BLaER1 (cell line): ENCODE data around the gene CITED1.
"Not testable (repeated sequence)": the region's sequence is repeated elsewhere in the genome, so short reads cannot be mapped to it uniquely, and the experiment has no call there.

Source experiments
- H3K27ac ChIP-seq: shearing (Covaris generic); formaldehyde crosslinking; 2 replicates; pipeline ENCODE4 v1.8.1; 2022
- H3K27me3 ChIP-seq: shearing (Covaris generic); formaldehyde crosslinking; 2 replicates; pipeline ENCODE4 v1.8.1; 2022
- H3K36me3 ChIP-seq: shearing (Covaris generic); formaldehyde crosslinking; 2 replicates; pipeline ENCODE4 v1.8.1; 2022
- H3K4me1 ChIP-seq: shearing (Covaris generic); formaldehyde crosslinking; 2 replicates; pipeline ENCODE4 v1.8.1; 2022
- H3K4me2 ChIP-seq: shearing (Covaris generic); formaldehyde crosslinking; 2 replicates; pipeline ENCODE4 v1.8.1; 2022
- H3K4me3 ChIP-seq: shearing (Covaris generic); formaldehyde crosslinking; 2 replicates; pipeline ENCODE4 v1.8.1; 2022
- H3K9ac ChIP-seq: shearing (Covaris generic); formaldehyde crosslinking; 2 replicates; pipeline ENCODE4 v1.8.1; 2022
- H3K9me3 ChIP-seq: shearing (Covaris generic); formaldehyde crosslinking; 2 replicates; pipeline ENCODE4 v1.8.1; 2022
- H4K20me1 ChIP-seq: shearing (Covaris generic); formaldehyde crosslinking; 2 replicates; pipeline ENCODE4 v1.8.1; 2022
- Cebpa-rat ChIP-seq: shearing (Covaris generic); IDR thresholded peaks from 2 replicates; pipeline ENCODE4 v1.8.1; 2022

CITED1 gene

GRCh38 chrX:72330131-72330530 is 24.4 kb upstream of the CITED1 start:
- no peak overlapping the region for H3K27ac ChIP-seq
- no peak for TF ChIP-seq Cebpa-rat

DNA sequence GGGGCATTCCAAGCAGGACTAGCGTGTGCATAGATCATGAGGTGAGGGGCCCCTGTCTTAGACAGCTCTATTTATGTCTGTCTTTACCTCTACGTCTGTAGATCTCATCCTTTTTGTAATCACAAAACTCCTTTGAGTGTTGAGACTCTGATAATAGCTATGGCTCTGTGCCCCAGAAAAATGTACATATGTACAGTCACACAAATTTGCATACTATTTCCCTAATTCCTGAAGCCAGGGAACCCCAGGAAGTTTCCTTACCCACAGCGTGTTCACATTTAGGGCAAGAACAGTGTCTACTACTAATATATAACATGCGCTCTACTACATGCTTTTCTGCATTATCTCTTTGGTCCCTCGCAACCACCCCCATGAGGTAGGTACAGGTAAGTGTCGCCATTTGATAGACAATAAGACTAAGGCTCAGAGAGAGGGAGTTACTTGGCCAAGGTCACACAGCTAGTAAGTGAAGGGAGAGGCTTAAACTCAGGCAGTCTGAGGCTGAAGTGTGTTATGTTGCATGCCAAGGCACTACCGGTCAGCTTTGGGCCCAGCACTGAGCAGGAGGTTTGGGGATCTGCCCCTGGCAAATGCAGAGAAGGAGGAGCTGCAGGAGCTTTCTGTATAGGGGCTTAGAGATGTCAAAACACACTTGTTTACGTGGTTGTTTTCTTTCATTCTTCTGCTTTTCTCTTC is 21.0 kb upstream of the CITED1 start:
- no peak for TF ChIP-seq Cebpa-rat
- Histone ChIP-seq H3K4me1 (no peaks in the 10 kb centered on the region), H3K36me3 (no peaks in the 10 kb centered on the region; the same call in 1 of the 2 replicates), H3K4me3 (no peak overlapping the region), H4K20me1 (no peaks in the 10 kb centered on the region), H3K4me2 (no peak overlapping the region), H3K27me3 (peaks cover 23% of the 10 kb centered on the region; the same call in 1 of the 2 replicates), H3K9me3 (peaks cover 11% of the 10 kb centered on the region; the same call in 1 of the 2 replicates), H3K27ac (no peak overlapping the region), H3K9ac (no peak overlapping the region)

More at GRCh38 chrX:72330131-72330530, 24.4 kb upstream of the CITED1 start:
- peaks cover 27% of the 10 kb centered on the region; the same call in 1 of the 2 replicates for H3K27me3 ChIP-seq
- H3K9ac ChIP-seq: no peak overlapping the region
- H3K4me3 ChIP-seq: no peak overlapping the region
- no peaks in the 10 kb centered on the region; the same call in 1 of the 2 replicates for H3K36me3 ChIP-seq
- H3K4me2 ChIP-seq: no peak overlapping the region
- no peaks in the 10 kb centered on the region for H4K20me1 ChIP-seq
- H3K9me3 ChIP-seq: peaks cover 11% of the 10 kb centered on the region; the same call in 1 of the 2 replicates
- no peaks in the 10 kb centered on the region for H3K4me1 ChIP-seq

GRCh38 chrX:72319651-72320050 is 13.9 kb upstream of the CITED1 start:
- not testable (repeated sequence) for H3K4me3 ChIP-seq, H3K27ac ChIP-seq, H3K36me3 ChIP-seq, H3K4me1 ChIP-seq, H4K20me1 ChIP-seq, H3K9ac ChIP-seq, H3K4me2 ChIP-seq, H3K9me3 ChIP-seq, H3K27me3 ChIP-seq

GRCh38 chrX:72317139-72317538 is 11.4 kb upstream of the CITED1 start:
- no peaks in the 10 kb centered on the region for H3K36me3 ChIP-seq
- no peaks in the 10 kb centered on the region for H3K4me1 ChIP-seq
- H3K27ac ChIP-seq: no peak overlapping the region
- H4K20me1 ChIP-seq: no peaks in the 10 kb centered on the region; the same call in 1 of the 2 replicates
- TF ChIP-seq Cebpa-rat: no peak
- H3K4me3 ChIP-seq: no peak overlapping the region
- H3K9ac ChIP-seq: no peak overlapping the region
- H3K27me3 ChIP-seq: no peaks in the 10 kb centered on the region
- no peak overlapping the region for H3K4me2 ChIP-seq
- H3K9me3 ChIP-seq: no peaks in the 10 kb centered on the region

- no peak overlapping the region for H3K27ac ChIP-seq
- no peaks in the 10 kb centered on the region for H3K4me1 ChIP-seq
- no peak overlapping the region for H3K9ac ChIP-seq
- no peaks in the 10 kb centered on the region; the same call in 1 of the 2 replicates for H4K20me1 ChIP-seq
- no peaks in the 10 kb centered on the region for H3K9me3 ChIP-seq
- H3K36me3 ChIP-seq: no peaks in the 10 kb centered on the region
- no peaks in the 10 kb centered on the region for H3K27me3 ChIP-seq
- no peak overlapping the region for H3K4me2 ChIP-seq
- no peak for TF ChIP-seq Cebpa-rat
- H3K4me3 ChIP-seq: no peak overlapping the region
These were observed 10.8 kb upstream of the CITED1 start for GRCh38 chrX:72316408-72317110.

DNA sequence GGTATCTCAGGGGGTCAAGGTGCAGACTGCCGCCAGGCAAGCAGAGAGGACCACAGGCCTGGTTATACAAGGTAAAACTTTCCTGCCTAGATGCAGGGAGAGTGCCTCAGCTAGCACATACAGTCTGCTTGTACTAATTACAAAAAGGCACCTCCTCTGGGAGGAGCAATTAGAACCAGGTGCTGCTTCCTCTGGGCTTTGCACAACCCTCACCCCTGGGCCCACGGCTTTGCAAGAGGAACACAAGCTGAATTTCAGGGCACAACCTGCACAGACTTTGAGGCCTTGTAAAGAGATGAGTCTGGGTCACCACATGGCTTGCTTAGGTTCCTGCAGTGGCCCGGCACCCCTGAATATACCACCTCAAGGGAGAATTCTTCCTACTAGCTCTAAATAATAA is 9.2 kb upstream of the CITED1 start:
- Histone ChIP-seq H4K20me1 (no peaks in the 10 kb centered on the region; the same call in 1 of the 2 replicates), H3K4me3 (no peak overlapping the region), H3K36me3 (no peaks in the 10 kb centered on the region), H3K9ac (no peak overlapping the region), H3K9me3 (no peaks in the 10 kb centered on the region), H3K27me3 (peaks cover 6% of the 10 kb centered on the region), H3K27ac (no peak overlapping the region), H3K4me2 (no peak overlapping the region), H3K4me1 (no peaks in the 10 kb centered on the region)
- TF ChIP-seq Cebpa-rat: no peak

DNA sequence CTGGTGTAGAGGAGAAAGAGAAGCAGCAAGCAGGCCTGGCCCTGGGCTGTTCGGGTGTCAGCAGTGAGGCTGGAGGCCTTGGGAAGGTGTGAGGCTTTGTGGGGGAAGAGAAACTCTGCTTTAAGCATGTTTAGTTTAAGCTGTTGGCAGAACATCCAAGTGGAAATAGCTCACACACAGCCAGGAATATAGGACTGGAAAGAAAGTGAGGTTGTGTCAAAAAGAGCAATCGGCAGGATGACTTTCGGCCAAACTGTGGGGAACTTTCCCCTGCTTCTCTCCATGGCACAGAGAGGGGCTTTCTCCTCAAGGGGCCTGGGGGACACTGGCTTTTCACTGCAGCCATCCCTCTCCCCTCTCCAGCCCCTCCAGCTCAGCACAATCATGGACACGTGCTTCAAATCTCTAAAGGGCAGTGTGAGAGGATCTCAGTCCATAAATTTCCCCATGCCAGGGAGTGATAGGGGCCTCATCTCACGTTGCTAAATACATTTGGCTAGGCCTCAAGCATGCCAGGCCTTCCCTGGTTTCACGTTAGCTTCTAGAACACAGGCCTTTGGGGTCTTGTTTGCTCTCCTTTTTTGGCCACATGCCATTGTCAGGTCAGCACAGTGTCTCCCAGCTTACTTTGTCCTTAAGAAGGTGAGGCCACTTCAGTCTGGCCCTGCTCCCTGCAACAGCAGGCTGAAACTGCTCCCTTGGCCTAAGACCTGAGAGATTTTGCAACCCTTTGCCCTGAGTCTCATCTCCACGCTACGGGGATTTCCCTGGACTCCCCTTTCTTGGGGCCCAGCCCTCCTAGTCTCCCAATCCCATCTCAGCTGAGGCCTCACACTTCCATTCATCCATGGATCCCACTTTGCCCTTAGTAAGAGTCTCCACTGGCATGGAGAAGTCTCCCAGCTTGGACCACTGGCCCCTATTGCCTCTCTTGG is 8.3 kb upstream of the CITED1 start:
- Histone ChIP-seq H3K27ac (no peak overlapping the region), H3K36me3 (no peaks in the 10 kb centered on the region), H3K4me1 (peaks cover 5% of the 10 kb centered on the region), H3K9ac (no peak overlapping the region), H3K27me3 (peaks cover 15% of the 10 kb centered on the region), H3K4me3 (no peak overlapping the region), H3K4me2 (no peak overlapping the region), H4K20me1 (peaks cover 6% of the 10 kb centered on the region; the same call in 1 of the 2 replicates), H3K9me3 (no peaks in the 10 kb centered on the region)
- TF ChIP-seq Cebpa-rat: no peak

- peaks cover 31% of the 10 kb centered on the region for H3K27me3 ChIP-seq
These were observed 6.7 kb upstream of the CITED1 start for GRCh38 chrX:72312311-72312940.

More at GRCh38 chrX:72312311-72312940, 6.7 kb upstream of the CITED1 start:
- no peak overlapping the region for H3K9ac ChIP-seq
- peaks cover 20% of the 10 kb centered on the region for H4K20me1 ChIP-seq
- no peak overlapping the region for H3K27ac ChIP-seq
- H3K4me1 ChIP-seq: peaks cover 7% of the 10 kb centered on the region
- H3K36me3 ChIP-seq: no peaks in the 10 kb centered on the region
- H3K9me3 ChIP-seq: peaks cover 4% of the 10 kb centered on the region; the same call in 1 of the 2 replicates
- TF ChIP-seq Cebpa-rat: no peak
- no peak overlapping the region for H3K4me3 ChIP-seq
- H3K4me2 ChIP-seq: no peak overlapping the region
